ENCODE measurements around the gene CXCR3.
"Not testable (repeated sequence)": the region's sequence is repeated elsewhere in the genome, so short reads cannot be mapped to it uniquely, and the experiment has no call there.

CXCR3 gene

GRCh38 chrX:71664202-71664601 is 45.9 kb upstream of the CXCR3 start:
- TF ChIP-seq CTCF (IDR thresholded peaks at IDR 0.05; ENCODE audit: low read depth, low read length): peak; percentile 71
- H3K27ac ChIP-seq; H3K36me3 ChIP-seq; H3K4me3 ChIP-seq (ENCODE audit: low read depth, low read length); H3K9me3 ChIP-seq (ENCODE audit: severe bottlenecking): not testable (repeated sequence)
- peak; percentile 81 for DNase-seq
- H3K27me3 ChIP-seq (ENCODE audit: insufficient read depth, low read depth, severe bottlenecking): peaks cover 17% of the 10 kb centered on the region

DNA sequence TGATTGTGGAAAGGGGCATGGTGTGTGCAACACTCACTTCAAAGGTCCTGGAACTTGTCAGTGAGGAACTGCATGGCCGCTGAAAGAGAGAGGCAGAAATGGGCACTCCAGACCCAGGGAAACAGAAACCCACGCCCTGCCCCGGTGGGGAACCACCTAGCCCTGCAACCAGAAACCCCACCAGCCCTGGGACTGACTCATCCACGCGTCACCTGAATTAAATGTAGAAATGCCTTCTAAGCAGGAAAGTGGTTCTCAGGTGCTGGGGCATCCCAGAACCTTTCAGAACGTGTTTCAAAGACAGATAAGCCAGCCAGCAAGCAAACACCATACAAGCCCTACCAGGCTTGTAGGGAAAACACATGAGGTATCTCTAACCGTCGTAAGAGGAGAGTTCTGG is 44.9 kb upstream of the CXCR3 start:
- not testable (repeated sequence) for H3K27ac ChIP-seq; H3K36me3 ChIP-seq; H3K9me3 ChIP-seq (ENCODE audit: severe bottlenecking); DNase-seq; H3K4me3 ChIP-seq (ENCODE audit: low read depth, low read length)
- H3K27me3 ChIP-seq (ENCODE audit: insufficient read depth, low read depth, severe bottlenecking): peaks cover 22% of the 10 kb centered on the region

DNA sequence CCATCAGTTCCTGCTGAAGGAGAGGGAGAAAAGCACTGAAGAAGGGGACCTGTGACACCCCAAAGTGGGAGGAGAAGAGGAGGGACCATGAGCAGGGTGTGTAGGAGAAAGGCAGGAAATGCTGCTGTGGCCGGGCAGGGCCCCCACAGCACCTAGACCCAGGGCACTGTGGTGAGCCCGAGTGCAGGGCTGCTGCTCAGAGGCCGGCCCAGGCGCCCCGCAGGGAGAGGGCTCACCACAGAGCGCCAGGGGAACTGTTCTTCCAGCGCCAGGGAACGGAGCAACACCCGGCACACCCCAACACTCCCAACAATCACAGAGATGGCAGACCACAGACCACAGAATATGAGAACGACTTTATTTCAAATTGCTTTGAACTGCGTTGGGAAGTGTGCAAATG is 44.3 kb upstream of the CXCR3 start:
- DNase-seq; H3K36me3 ChIP-seq; H3K9me3 ChIP-seq (ENCODE audit: severe bottlenecking); H3K4me3 ChIP-seq (ENCODE audit: low read depth, low read length); H3K27ac ChIP-seq: not testable (repeated sequence)
- H3K27me3 ChIP-seq (ENCODE audit: insufficient read depth, low read depth, severe bottlenecking): peaks cover 19% of the 10 kb centered on the region

DNA sequence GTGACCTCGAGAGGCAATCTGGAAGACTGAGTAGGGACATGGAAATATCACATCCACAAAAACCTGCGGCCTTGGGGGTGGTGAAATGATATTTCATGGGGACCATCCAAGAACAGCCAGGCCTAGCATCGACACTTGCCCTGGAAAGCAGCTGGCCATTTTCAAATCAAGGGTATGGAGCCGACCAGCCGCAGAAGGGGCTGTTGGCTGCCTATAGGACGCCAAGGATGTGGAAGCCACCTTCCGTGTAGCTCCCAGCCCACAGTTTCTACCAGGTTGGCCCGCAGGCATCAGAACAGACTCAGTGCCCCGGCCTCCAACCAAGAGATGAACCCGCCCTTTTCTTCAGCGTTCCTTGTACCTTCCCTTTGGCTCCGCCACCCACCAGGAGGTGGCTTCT is 43.6 kb upstream of the CXCR3 start:
- H3K9me3 ChIP-seq (ENCODE audit: severe bottlenecking): no peaks in the 10 kb centered on the region
- no peak overlapping the region for H3K4me3 ChIP-seq (ENCODE audit: low read depth, low read length)
- no peak overlapping the region for H3K27ac ChIP-seq
- H3K36me3 ChIP-seq: no peaks in the 10 kb centered on the region
- peaks cover 11% of the 10 kb centered on the region for H3K27me3 ChIP-seq (ENCODE audit: insufficient read depth, low read depth, severe bottlenecking)
- no peak for DNase-seq
- TF ChIP-seq CTCF (IDR thresholded peaks at IDR 0.05; ENCODE audit: low read depth, low read length): no peak

DNA sequence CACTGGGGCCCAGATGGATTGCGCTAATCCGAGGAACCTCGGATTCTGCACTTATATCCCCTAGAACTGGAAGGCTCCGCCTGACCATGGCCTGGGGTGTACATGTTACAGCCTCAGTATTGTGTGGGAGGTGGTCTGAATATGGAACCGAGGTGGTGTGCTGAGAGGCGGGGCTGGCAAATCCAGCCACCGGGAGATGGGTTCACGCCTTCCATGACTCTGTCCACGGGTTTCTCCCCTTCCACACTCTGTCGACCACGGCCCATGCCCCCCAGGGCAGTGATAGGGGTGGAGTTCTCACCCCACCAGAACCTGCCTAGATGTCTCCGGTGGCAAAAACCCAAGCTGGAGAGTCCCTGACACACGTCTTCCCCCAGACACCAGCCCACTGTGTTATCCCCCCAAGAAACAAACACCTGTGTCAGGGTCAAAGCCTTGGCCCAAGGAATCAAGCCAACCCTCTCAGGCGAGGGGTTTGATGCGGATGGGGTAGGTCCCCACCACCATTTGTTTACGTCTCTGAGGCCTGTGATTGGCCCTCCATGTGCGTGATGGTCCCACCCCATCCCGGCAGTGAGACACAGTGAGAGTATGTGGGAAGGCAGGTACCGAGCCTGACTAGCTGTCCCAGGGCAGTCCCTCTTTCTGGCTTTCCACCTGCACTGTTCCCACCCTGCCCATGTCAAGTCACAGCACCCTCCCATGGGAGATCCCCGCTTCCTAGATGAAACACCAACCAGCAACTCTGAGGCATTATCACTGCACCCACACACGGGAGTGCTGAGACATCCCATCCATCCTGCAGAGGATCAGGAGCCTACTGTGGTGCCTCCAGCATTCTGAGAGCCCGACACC is 42.5 kb upstream of the CXCR3 start:
- DNase-seq: no peak
- Histone ChIP-seq H3K27me3 (ENCODE audit: insufficient read depth, low read depth, severe bottlenecking) (peaks cover 11% of the 10 kb centered on the region), H3K36me3 (no peaks in the 10 kb centered on the region), H3K27ac (no peak overlapping the region), H3K9me3 (ENCODE audit: severe bottlenecking) (no peaks in the 10 kb centered on the region), H3K4me3 (ENCODE audit: low read depth, low read length) (no peak overlapping the region)
- TF ChIP-seq CTCF (IDR thresholded peaks at IDR 0.05; ENCODE audit: low read depth, low read length): no peak

DNA sequence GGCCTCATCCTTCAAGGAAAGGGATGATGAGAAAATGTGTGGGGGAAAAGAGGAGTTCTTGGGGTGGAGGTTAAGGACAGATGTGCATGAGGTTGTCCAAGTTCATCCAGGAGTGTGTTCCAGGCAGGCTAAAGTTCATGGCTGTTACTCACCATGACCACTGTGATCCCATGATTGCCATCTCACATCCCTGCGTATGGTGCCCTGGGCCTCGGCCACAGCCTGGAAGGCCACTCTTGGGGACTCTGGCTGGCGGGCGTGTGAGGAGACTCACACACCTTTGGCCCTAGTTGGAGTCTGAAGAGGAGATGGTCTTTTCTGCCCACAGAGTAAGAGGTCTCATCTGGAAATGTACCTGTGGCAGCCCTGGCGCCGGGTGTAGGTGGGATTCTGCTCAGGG is 41.6 kb upstream of the CXCR3 start:
- H3K36me3 ChIP-seq: no peaks in the 10 kb centered on the region
- H3K27me3 ChIP-seq (ENCODE audit: insufficient read depth, low read depth, severe bottlenecking): peaks cover 11% of the 10 kb centered on the region
- H3K9me3 ChIP-seq (ENCODE audit: severe bottlenecking): no peaks in the 10 kb centered on the region
- H3K4me3 ChIP-seq (ENCODE audit: low read depth, low read length): no peak overlapping the region
- DNase-seq: no peak
- no peak for TF ChIP-seq CTCF (IDR thresholded peaks at IDR 0.05; ENCODE audit: low read depth, low read length)
- no peak overlapping the region for H3K27ac ChIP-seq

GRCh38 chrX:71659342-71659741 is 41.0 kb upstream of the CXCR3 start:
- Histone ChIP-seq H3K4me3 (ENCODE audit: low read depth, low read length) (no peak overlapping the region), H3K27me3 (ENCODE audit: insufficient read depth, low read depth, severe bottlenecking) (peaks cover 11% of the 10 kb centered on the region), H3K9me3 (ENCODE audit: severe bottlenecking) (no peaks in the 10 kb centered on the region), H3K36me3 (no peaks in the 10 kb centered on the region), H3K27ac (no peak overlapping the region)
- no peak for TF ChIP-seq CTCF (IDR thresholded peaks at IDR 0.05; ENCODE audit: low read depth, low read length)
- no peak for DNase-seq

All from WERI-Rb-1 (cell line).